Measurements from ENCODE around the gene ACAA2.

- TF ChIP-seq ZZZ3 (IDR thresholded peaks at IDR 0.05; ENCODE audit: control insufficient read depth, insufficient read length, low read depth) (no peak), BMI1 (IDR thresholded peaks at IDR 0.05; ENCODE audit: borderline replicate concordance) (no peak), CTCF (IDR thresholded peaks at IDR 0.05 in 2 of 3, conservative IDR thresholded peaks at IDR 0.05 in 1 of 3; ENCODE audit: control insufficient read depth in 2 of 3, extremely low read depth in 1 of 3, insufficient read depth in 1 of 3, low read depth in 3 of 3, low read length in 3 of 3) (no peak)
Observed at GRCh38 chr18:49733896-49734585, 79.3 kb downstream of the ACAA2 start.
